ENCODE results near the gene ALX4.

DNA sequence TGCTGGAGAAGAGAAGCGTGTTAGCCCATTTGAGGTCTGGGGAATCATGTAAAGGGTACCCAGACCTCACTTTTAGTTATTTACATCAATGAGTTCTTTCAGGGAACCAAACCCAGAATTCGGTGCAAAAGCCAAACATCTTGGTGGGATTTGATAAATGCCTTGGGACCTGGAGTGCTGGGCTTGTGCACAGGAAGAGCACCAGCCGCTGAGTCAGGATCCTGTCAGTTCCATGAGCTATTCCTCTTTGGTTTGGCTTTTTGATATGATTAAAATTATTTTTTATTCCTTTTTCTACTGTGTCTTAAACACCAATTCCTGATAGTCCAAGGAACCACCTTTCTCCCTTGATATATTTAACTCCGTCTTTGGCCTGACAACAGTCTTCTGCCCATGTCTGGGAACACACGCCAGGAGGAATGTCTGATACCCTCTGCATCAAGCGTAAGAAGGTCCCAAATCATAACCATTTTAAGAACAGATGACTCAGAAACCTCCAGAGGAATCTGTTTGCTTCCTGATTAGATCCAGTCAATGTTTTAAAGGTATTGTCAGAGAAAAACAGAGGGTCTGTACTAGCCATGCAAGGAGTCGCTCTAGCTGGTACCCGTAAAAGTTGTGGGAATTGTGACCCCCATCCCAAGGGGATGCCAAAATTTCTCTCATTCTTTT is 65.2 kb downstream of the ALX4 start:
- TF ChIP-seq, protein P1, sequence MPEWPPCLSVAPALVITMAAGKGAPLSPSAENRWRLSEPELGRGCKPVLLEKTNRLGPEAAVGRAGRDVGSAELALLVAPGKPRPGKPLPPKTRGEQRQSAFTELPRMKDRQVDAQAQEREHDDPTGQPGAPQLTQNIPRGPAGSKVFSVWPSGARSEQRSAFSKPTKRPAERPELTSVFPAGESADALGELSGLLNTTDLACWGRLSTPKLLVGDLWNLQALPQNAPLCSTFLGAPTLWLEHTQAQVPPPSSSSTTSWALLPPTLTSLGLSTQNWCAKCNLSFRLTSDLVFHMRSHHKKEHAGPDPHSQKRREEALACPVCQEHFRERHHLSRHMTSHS (tag by site-specific recombination; IDR thresholded peaks at IDR 0.05): no peak
- no peak for TF ChIP-seq ZNF768 (tag by site-specific recombination; IDR thresholded peaks at IDR 0.05)
- TF ChIP-seq CTCF (tag by site-specific recombination; IDR thresholded peaks at IDR 0.05): no peak
- TF ChIP-seq HIC1 (tag by site-specific recombination; IDR thresholded peaks at IDR 0.05): no peak
- TF ChIP-seq REST (tag by site-specific recombination; IDR thresholded peaks at IDR 0.05): no peak
- TF ChIP-seq ZNF571 (tag by site-specific recombination; IDR thresholded peaks at IDR 0.05): no peak
- TF ChIP-seq ZBTB20 (tag by site-specific recombination; IDR thresholded peaks at IDR 0.05): no peak
- no peak for TF ChIP-seq ZBTB17 (tag by site-specific recombination; IDR thresholded peaks at IDR 0.05)
- no peak for TF ChIP-seq ZNF274 (IDR thresholded peaks at IDR 0.05; ENCODE audit: low read length)
- no peak for TF ChIP-seq ZNF274 (tag by site-specific recombination; IDR thresholded peaks at IDR 0.05; ENCODE audit: borderline replicate concordance)
- no peak for TF ChIP-seq ZNF544 (tag by site-specific recombination; IDR thresholded peaks at IDR 0.05)
- TF ChIP-seq REPIN1 (tag by site-specific recombination; IDR thresholded peaks at IDR 0.05; ENCODE audit: low read depth): no peak
- TF ChIP-seq ZNF785 (tag by site-specific recombination; IDR thresholded peaks at IDR 0.05): no peak
- no peak for TF ChIP-seq ZNF37A (tag by site-specific recombination; IDR thresholded peaks at IDR 0.05)
- no peak for TF ChIP-seq ZNF311 (tag by site-specific recombination; IDR thresholded peaks at IDR 0.05; ENCODE audit: borderline replicate concordance)
